HCT116 (cell line): Measurements from ENCODE around the gene PIMREG. TPM values are rescaled to one million over a fixed set of nuclear protein-coding genes. Genes with fewer than 3 reads are reported as not detected.

Experiments
- total RNA-seq: library from RNA; stranded (reverse); gene quantifications from one replicate; pipeline ENCODE4 v1.2.1, GENCODE V29; 2021; ENCODE audit not compliant: unreplicated experiment

The PIMREG gene
- total RNA-seq, 1 experiment from 2014 or later = 57.0 TPM

Other genes starting within 250 kb of the PIMREG start
- gene AIPL1, start 9.3 kb upstream of the PIMREG start, total RNA-seq = not detected
- gene PITPNM3, start 112.1 kb downstream of the PIMREG start, total RNA-seq = 4.2 TPM
- gene KIAA0753, start 196.3 kb downstream of the PIMREG start, total RNA-seq = 18.3 TPM
- gene TXNDC17, start 196.6 kb downstream of the PIMREG start, total RNA-seq = 121 TPM
- gene MED31, start 207.2 kb downstream of the PIMREG start, total RNA-seq = 20.3 TPM
- 0.76 TPM for gene C17orf100, start 207.3 kb downstream of the PIMREG start, total RNA-seq